Spleen (tissue), 11 donors: Measurements from ENCODE around the gene GID8. TPM values are rescaled to one million over a fixed set of nuclear protein-coding genes. Genes with fewer than 3 reads are reported as not detected.

Experiments used
- DNase-seq: peaks from one replicate; pipeline ENCODE4 v3.0.0-alpha.2; 2020
- H3K27ac ChIP-seq, 8 donors: fragments of 200-600 bp; sonication (generic) in 7 of 8; 1 replicate in 4 of 8; 2 replicates in 4 of 8; pipeline versions ENCODE4 v1.5.0 to v1.8.0; 2016 to 2021; ENCODE audit warnings: inconsistent platforms in 4 of 8, mild to moderate bottlenecking in 4 of 8, moderate library complexity in 1 of 8
- H3K27me3 ChIP-seq, 7 donors: fragments of 200-600 bp; sonication (generic) in 6 of 7; replicated peaks in 1 of 7; 1 replicate in 4 of 7; 2 replicates in 3 of 7; pipeline versions ENCODE4 v1.5.0 to v1.8.0; 2016 to 2021; ENCODE audit warnings: inconsistent platforms in 3 of 7, mild to moderate bottlenecking in 1 of 7
- H3K36me3 ChIP-seq, 6 donors: fragments of 200-600 bp; sonication (generic) in 5 of 6; 1 replicate in 4 of 6; 2 replicates in 2 of 6; pipeline versions ENCODE4 v1.5.0 to v1.8.0; 2016 to 2021; ENCODE audit warnings: inconsistent platforms in 2 of 6
- H3K4me1 ChIP-seq, 6 donors: fragments of 200-600 bp; sonication (generic) in 5 of 6; 1 replicate in 3 of 6; 2 replicates in 3 of 6; pipeline versions ENCODE4 v1.5.0 to v1.8.0; 2016 to 2021; ENCODE audit warnings: inconsistent platforms in 3 of 6
- H3K4me3 ChIP-seq, 8 donors: fragments of 200-600 bp; sonication (generic) in 7 of 8; 1 replicate in 4 of 8; 2 replicates in 4 of 8; pipeline versions ENCODE4 v1.5.0 to v1.8.0; 2016 to 2021; ENCODE audit warnings: inconsistent platforms in 4 of 8, mild to moderate bottlenecking in 4 of 8, moderate library complexity in 2 of 8
- H3K9me3 ChIP-seq, 8 donors: fragments of 200-600 bp; sonication (generic) in 7 of 8; 1 replicate in 4 of 8; 2 replicates in 4 of 8; pipeline versions ENCODE4 v1.5.0 to v1.8.0; 2016 to 2021; ENCODE audit warnings: inconsistent platforms in 4 of 8
- POLR2A ChIP-seq, 3 donors: fragments of 450-650 bp; IDR thresholded peaks; one replicate each; pipeline ENCODE4 v1.5.1; 2017; ENCODE audit warnings: antibody characterized with exemption in 3 of 3, mild to moderate bottlenecking in 1 of 3
- POLR2AphosphoS5 ChIP-seq, 3 donors: sonication (generic); formaldehyde crosslinking; IDR thresholded peaks; one replicate each; pipeline ENCODE4 v1.5.1; 2017; ENCODE audit warnings: antibody characterized with exemption in 3 of 3
- WGBS, 5 donors: extraction: QIAGEN DNeasy Blood & Tissue Kit in 3 of 5; methylation state at CpG; one replicate each; pipeline versions ENCODE4 v1.1.5 to v1.1.7; 2013 to 2018; 5-methylcytosine and 5-hydroxymethylcytosine counted together
- intact Hi-C: fragments of 100-400 bp; cut with DNase I; formaldehyde crosslinking; loops from one replicate; pipeline ENCODE4 v1.15.0; 2023; ENCODE audit warnings: low total_unique reads
- polyA plus RNA-seq, 3 donors: library from polyadenylated mRNA; stranded (reverse); fragments of 200-250 nt; gene quantifications; one replicate each; pipeline ENCODE4 v1.2.1, GENCODE V29; 2013
- total RNA-seq, 7 donors: library from RNA; depleted of rRNA in 3 of 7; stranded (reverse); fragments of >200 nt in 3 of 7; fragmentation: NEBNext Ultra II Directional in 4 of 7; extraction: Animal tissue kit (Norgen Biotek cat#: 25700) in 4 of 7; gene quantifications; one replicate each; pipeline versions ENCODE4 v1.1.0 to v1.2.1, GENCODE V29; 2016 to 2021
- TF ChIP-seq, protein P1 (sequence below), 11 experiments: fragments of 200-600 bp in 7 of 11; fragments of 450-650 bp in 4 of 11; sonication (generic) in 4 of 11; IDR thresholded peaks in 8 of 11; conservative IDR thresholded peaks in 3 of 11; 1 replicate in 7 of 11; 2 replicates in 4 of 11; pipeline versions ENCODE4 v1.4.0 to v1.8.0; 2016 to 2021; ENCODE audit warnings: antibody characterized with exemption in 11 of 11, inconsistent platforms in 4 of 11, mild to moderate bottlenecking in 1 of 11
- donor health status: healthy with polysubstance abuse.
- donor health status: DM: no; HTN: no; CAD: no; lungs with moderate emphysema.
- donor health status: DM: no; HTN: no; CAD: no.
- donor health status: Bipolar disorder and iron deficiency.
- donor health status: healthy.
- donor health status: DM: no; HTN: no; CAD: no.
- donor health status: DM: yes; HTN: yes; CAD: no.

GID8 gene
- total and polyA plus RNA-seq, 10 donors: 9.7 to 33.3 (median 28.1) TPM

DNA sequence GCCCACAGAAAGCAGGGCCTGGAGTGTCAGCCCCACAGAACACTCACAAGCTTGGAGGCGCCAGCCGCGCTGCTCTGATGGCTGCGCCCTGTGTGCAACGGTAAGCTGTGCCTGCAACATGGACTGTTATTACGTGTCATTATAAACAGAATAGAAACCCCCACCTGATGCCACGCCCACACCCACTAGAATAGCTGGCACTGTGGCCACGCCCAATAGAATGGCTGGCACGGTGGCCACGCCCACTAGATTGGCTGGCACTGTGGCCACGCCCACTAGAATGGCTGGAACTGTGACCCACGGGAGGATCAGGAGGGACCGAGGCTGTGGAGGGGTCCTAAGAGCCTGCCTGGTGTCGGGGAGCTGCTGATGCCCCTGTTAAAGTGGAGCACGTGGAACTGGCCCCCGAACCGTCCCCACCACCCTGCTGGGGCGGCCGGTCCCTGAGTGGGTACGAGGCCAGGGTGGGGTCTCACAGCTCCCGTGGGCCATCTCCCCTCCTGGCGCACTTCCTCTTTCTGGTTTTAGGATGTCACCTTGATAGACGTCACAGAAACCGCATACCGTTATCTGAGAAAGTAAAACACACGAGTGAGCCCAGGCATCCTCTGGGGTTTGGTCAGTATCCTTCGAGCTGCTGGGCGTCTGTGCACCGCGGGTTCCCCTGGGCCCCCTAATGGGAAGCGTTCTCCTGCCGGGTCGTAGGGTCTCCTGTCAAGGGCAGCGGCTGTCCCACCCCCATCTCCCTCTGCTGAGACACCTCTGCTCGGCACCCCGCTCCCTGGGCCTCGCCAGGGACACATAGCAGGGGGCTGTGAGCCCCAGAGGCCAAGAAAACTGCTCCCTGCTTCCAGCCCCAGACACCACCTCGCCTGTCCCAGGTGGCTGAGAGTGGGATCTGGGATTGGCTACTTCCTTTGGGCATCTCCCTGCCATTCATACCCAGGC lies 39.9 kb downstream of the GID8 start:
- 34 to 38% (median 37%) methylated on average over 11 to 38 of the region's 38 CpGs for WGBS, 5 donors
- Histone ChIP-seq H3K27me3 (peaks cover 0 to 100% (median 96%) of the 10 kb centered on the region in 7 donors), H3K4me1 (peaks cover under 1 to 65% (median 42%) of the 10 kb centered on the region in 6 donors), H3K27ac (peak overlapping the region in 1 of 8 donors; percentile 46), H3K36me3 (no peaks in the 10 kb centered on the region), H3K4me3 (peak overlapping the region in 4 of 8 donors; percentile 6 to 62 (median 16)), H3K9me3 (no peaks in the 10 kb centered on the region)
- TF ChIP-seq POLR2AphosphoS5 (IDR thresholded peaks at IDR 0.05): peak in 2 of 3 donors; percentile 33 to 53
- TF ChIP-seq, protein P1, sequence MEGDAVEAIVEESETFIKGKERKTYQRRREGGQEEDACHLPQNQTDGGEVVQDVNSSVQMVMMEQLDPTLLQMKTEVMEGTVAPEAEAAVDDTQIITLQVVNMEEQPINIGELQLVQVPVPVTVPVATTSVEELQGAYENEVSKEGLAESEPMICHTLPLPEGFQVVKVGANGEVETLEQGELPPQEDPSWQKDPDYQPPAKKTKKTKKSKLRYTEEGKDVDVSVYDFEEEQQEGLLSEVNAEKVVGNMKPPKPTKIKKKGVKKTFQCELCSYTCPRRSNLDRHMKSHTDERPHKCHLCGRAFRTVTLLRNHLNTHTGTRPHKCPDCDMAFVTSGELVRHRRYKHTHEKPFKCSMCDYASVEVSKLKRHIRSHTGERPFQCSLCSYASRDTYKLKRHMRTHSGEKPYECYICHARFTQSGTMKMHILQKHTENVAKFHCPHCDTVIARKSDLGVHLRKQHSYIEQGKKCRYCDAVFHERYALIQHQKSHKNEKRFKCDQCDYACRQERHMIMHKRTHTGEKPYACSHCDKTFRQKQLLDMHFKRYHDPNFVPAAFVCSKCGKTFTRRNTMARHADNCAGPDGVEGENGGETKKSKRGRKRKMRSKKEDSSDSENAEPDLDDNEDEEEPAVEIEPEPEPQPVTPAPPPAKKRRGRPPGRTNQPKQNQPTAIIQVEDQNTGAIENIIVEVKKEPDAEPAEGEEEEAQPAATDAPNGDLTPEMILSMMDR (IDR thresholded peaks at IDR 0.05 in 8 of 11, conservative IDR thresholded peaks at IDR 0.05 in 3 of 11): no peak
- intact Hi-C loops: no loop called here
- DNase-seq: peak; percentile 87

DNA sequence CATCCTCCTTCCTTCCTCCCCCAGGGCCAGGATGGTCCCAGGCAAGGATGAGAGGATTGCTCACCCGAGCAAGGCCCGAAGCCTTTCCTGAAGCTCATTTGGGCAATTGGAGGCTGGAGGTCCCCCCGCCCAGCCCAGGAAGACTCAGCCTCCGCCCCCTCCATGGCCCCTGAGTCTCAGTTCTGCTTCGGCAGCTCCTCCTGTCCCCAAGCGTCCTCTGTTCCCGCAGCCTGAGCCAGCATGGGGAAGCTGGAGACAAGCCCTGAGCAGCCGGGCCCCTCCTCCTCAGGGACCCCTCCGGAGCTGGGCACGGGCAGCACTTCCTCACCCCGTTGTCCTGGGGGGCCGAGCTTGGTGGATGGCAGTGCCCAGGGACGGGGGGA lies 40.6 kb downstream of the GID8 start:
- Histone ChIP-seq H3K36me3 (no peaks in the 10 kb centered on the region), H3K4me3 (peak overlapping the region in 1 of 8 donors; percentile 62), H3K27ac (no peak overlapping the region), H3K9me3 (no peaks in the 10 kb centered on the region), H3K27me3 (peaks cover 0 to 100% (median 96%) of the 10 kb centered on the region in 7 donors), H3K4me1 (peaks cover 0 to 58% (median 36%) of the 10 kb centered on the region in 6 donors)
- intact Hi-C loops: no loop called here
- no peak for DNase-seq
- WGBS, 5 donors: 21 to 32% (median 27%) methylated on average over 6 to 13 of the region's 13 CpGs
- TF ChIP-seq, protein P1 (IDR thresholded peaks at IDR 0.05 in 8 of 11, conservative IDR thresholded peaks at IDR 0.05 in 3 of 11): no peak

DNA sequence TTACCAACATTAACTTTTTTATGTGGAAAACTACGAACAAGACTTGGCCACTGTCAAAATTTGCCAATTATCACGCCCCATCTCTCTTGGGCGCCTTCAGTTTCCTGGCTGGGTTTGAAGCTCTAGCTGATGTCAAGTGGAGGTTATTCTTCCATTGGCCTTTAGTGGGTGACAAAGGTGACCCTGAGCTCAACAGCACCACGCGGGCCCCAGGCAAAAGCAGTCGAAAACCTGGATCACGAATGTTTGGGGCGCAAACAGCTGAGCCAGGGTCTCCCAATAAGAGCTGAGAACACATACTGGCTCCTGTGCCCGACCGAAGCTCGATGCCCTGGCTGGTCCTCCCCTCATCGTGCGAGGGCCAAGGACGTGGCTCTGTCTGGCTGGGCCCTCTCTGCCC lies 41.4 kb downstream of the GID8 start:
- H3K36me3 ChIP-seq: no peaks in the 10 kb centered on the region
- TF ChIP-seq POLR2AphosphoS5 (IDR thresholded peaks at IDR 0.05): no peak
- TF ChIP-seq, protein P1 (IDR thresholded peaks at IDR 0.05 in 8 of 11, conservative IDR thresholded peaks at IDR 0.05 in 3 of 11): no peak
- TF ChIP-seq POLR2A (IDR thresholded peaks at IDR 0.05): no peak
- intact Hi-C loops: no loop called here
- DNase-seq: no peak
- H3K27ac ChIP-seq: no peak overlapping the region
- WGBS, 5 donors: 66 to 84% (median 72%) methylated on average over 8 to 14 of the region's 14 CpGs
- H3K9me3 ChIP-seq: no peaks in the 10 kb centered on the region
- peaks cover 0 to 100% (median 90%) of the 10 kb centered on the region in 7 donors for H3K27me3 ChIP-seq
- H3K4me1 ChIP-seq: peaks cover 0 to 58% (median 36%) of the 10 kb centered on the region in 6 donors
- no peak overlapping the region for H3K4me3 ChIP-seq

DNA sequence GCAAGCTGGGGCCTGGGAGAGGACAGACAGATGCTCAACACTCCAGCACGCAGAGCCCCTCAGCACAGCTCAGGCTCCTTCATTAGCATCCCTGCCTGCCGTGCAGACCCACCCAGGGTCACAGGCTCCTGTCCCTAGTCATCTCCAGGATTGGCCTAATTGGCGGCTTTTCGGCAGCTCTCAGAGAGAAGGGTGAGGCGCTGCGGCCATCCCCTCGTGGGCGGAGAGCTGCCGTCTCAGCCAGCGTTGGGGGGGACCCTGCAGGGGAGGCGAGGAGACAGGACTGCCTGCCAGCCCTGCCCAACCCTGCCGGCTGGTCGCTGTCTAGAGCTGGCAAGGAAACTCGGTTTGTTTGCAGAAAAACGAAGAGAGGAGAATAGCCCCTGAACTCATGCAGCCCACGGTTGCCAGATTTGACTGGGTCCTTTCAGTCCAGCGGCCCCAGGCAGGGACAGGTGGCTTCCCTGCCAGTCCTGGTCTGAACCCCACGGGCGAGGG lies 42.0 kb downstream of the GID8 start:
- Histone ChIP-seq H3K4me3 (no peak overlapping the region), H3K9me3 (no peaks in the 10 kb centered on the region), H3K4me1 (peaks cover 0 to 58% (median 36%) of the 10 kb centered on the region in 6 donors), H3K27me3 (peaks cover 0 to 100% (median 84%) of the 10 kb centered on the region in 7 donors), H3K27ac (no peak overlapping the region), H3K36me3 (no peaks in the 10 kb centered on the region)
- WGBS, 5 donors: 11 to 23% (median 12%) methylated on average over 9 to 19 of the region's 19 CpGs
- DNase-seq: no peak
- TF ChIP-seq POLR2A (IDR thresholded peaks at IDR 0.05) (no peak), POLR2AphosphoS5 (IDR thresholded peaks at IDR 0.05) (no peak)
- TF ChIP-seq, protein P1 (IDR thresholded peaks at IDR 0.05 in 8 of 11, conservative IDR thresholded peaks at IDR 0.05 in 3 of 11): no peak
- intact Hi-C loops: no loop called here
